Thyroid gland (tissue), 4 donors: ENCODE measurements around the gene MAGI2.

Experiments used
- CTCF ChIP-seq, 6 experiments: fragments of 200-600 bp in 3 of 6; fragments of 450-650 bp in 3 of 6; sonication (generic) in 3 of 6; IDR thresholded peaks; one replicate each; pipeline ENCODE4 v1.5.1; 2016 to 2019; ENCODE audit warnings: antibody characterized with exemption in 6 of 6, mild to moderate bottlenecking in 2 of 6, inconsistent platforms in 1 of 6, moderate library complexity in 1 of 6
- POLR2A ChIP-seq, 2 donors: fragments of 450-650 bp; IDR thresholded peaks; one replicate each; pipeline ENCODE4 v1.6.1; 2017; ENCODE audit warnings: antibody characterized with exemption in 2 of 2, mild to moderate bottlenecking in 2 of 2, moderate library complexity in 1 of 2

GRCh38 chr7:79300573-79300972 is 152.9 kb downstream of the MAGI2 start:
- TF ChIP-seq CTCF (IDR thresholded peaks at IDR 0.05) (no peak), POLR2A (IDR thresholded peaks at IDR 0.05) (no peak)
